Stimulated activated CD4-positive, alpha-beta T cell treated with anti-CD3 and anti-CD28 coated beads, Interleukin-15, amount 100 ng/mL, for 1 hour (primary cell): ENCODE data around the gene SEC24D.
A peak's percentile ranks its signal among the peaks of the same experiment; 100 is the strongest.

Experiments
- DNase-seq, 2 donors: peaks; one replicate each; pipeline ENCODE4 v3.0.0-alpha.2; 2020; ENCODE audit warnings: low read depth in 1 of 2, low spot score in 1 of 2

Gene SEC24D

DNA sequence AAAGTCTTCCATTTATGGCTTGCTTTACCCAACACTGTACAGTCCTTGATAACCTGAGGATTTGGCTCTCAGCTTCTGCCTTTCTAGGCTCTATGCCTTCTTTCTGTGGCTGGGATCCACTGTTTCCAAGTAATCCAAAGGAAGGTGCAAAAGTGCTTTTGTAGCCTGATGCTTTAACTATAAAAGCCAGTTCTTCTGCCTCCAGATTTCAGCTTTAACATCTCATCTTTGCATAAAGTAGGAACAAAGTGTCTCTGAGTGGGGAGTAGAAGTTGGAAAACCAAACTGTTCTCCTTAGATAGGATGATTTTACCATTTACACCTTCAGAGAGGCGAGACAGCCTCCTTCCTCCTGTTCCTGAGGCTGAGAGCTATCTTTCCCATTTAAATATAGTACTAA is 11.1 kb upstream of the SEC24D start:
- DNase-seq: no peak

DNA sequence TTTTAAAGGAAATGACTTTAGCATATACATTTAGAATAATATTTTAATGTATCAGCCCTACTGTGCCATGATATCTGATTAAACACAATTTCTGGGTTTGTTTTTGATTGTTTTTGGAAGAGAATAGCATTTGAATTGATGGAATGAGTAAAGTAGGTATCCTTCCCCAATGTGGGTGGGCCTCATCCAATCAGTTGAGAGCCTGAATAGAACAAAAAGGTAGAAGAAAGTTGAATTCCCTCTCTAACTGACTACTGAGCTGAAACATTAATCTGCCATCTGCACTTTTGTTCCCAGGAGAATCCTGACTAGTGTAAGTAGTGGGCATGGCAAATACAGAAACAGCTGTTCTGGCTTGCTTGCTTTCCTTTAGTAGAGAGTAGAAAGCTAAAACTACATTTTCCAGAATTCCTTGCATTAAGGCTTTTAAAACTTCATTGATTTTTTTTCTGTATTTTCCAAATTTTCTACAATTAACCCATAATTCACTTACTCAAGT is 9.7 kb upstream of the SEC24D start:
- DNase-seq: no peak

DNA sequence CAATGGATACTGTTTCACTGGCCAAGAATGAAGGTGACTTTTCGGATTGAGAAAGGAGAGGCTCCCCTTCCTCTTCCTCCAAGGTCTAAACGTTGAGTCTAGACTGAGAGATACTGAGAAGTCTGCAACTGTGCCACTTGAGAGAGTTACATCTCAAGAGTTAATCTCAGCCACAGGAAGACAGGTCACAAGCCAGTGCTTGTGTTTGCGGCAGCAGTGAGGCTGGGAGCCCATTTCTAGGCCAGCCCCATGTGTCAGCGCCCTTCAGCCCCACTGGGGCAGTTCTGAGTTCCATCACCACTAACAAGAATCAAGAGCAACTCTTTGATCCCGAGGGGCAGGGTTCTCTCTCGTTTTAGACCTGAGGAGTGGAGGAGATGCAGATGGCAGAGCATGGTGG is 7.3 kb upstream of the SEC24D start:
- DNase-seq: no peak

GRCh38 chr4:118842055-118842454 is 6.1 kb upstream of the SEC24D start:
- DNase-seq: no peak

DNA sequence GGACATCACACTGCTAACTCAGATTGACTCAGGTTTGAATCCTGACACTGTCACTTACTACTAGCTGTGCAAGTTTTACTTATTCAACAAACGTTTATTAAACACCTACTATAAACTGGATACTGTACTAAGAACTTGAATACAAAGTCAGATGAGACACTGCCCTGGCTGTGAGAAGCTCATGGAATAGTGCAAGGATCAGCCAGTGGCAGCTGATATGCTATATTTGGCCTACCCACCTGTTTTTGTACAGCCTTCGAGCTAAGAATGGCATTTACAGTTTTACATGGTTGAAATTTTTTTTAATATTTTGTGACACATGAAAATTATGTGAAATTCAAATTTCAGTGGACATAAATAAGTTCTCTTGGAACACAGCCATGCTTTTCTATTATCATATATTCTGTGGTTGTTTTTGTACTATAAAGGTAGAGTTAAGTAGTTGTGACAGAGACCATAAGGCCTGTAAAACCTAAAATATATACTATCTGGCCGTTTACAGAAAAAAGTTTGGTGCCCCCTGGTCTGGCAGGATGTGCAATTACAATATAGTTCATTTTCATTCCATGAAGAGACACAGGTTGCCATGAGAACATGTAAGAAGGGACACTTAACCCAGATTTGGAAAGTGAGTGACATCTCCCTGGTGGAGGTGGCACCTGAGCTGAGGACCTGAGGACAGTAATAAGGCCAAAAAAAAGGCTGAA is 3.4 kb upstream of the SEC24D start:
- no peak for DNase-seq

DNA sequence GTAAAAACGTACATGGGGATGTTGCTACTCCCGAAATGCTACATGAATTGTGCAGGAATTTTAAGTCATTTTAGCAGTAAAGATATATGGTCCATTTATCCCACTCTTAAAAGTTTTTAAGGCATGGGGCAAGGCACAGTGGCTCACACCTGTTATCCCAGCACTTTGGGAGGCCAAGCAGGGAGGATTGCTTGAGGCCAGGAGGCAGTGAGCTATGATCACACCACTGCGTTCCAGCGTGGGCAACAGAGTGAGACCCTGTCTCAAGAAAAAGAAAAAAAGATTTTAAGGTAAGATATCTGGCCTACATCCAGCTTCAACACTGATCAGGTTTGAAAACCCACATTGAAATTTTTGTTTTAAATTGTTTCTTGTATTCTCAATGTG is 1.2 kb upstream of the SEC24D start:
- DNase-seq: no peak

DNA sequence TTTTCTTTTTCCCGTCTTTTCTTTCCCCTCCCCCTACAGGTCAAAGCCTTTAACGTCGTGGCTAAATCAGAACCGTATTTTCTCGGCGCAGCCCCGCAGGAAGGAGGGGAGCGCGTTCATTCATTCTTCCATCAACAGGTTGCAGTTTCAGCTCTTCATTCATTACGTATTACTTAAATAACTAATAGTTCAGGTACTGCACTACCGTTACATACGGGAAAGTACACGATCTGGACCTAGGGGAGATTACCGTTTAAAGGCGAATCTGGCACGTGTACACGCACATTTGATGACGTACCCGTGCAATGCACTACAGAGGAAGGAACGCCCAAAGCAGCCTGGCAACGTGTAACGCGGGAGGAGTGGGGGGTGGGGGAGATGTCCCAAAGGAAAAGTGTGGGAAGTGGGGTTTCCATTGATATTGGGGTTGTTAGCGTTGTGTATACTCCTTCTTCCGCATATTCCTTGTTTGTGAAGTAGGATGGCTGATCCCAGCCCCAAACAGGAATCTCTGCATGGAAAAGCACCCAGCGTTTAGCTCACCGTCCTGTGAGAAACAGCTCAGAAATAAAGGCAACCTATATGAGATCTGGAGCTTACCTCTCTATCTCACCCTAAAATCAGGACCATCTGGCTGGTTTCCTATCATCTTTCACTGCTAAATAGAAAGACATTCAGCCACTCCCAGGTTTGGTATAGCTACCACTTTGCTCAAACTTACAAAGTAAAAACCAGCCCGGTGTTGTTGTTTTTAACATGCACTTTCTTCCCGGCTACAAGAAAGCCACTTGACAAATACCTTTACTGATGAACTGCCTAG is 585 bp upstream of the SEC24D start:
- DNase-seq: peak in 1 of 2 donors; percentile 6

- peak; percentile 11 for DNase-seq
Measured at GRCh38 chr4:118834960-118835569, 861 bp downstream of the SEC24D start.

GRCh38 chr4:118834070-118834469 is 1.9 kb downstream of the SEC24D start:
- DNase-seq: no peak

- no peak for DNase-seq
Measured at GRCh38 chr4:118833192-118833820, 2.6 kb downstream of the SEC24D start.

GRCh38 chr4:118829107-118829506 is 6.8 kb downstream of the SEC24D start:
- DNase-seq: no peak

- no peak for DNase-seq
Measured at GRCh38 chr4:118826723-118827444, 9.0 kb downstream of the SEC24D start.

- no peak for DNase-seq
Measured at GRCh38 chr4:118825799-118826198, 10.1 kb downstream of the SEC24D start.

- DNase-seq: no peak
Measured at GRCh38 chr4:118824141-118824540, 11.8 kb downstream of the SEC24D start.

DNA sequence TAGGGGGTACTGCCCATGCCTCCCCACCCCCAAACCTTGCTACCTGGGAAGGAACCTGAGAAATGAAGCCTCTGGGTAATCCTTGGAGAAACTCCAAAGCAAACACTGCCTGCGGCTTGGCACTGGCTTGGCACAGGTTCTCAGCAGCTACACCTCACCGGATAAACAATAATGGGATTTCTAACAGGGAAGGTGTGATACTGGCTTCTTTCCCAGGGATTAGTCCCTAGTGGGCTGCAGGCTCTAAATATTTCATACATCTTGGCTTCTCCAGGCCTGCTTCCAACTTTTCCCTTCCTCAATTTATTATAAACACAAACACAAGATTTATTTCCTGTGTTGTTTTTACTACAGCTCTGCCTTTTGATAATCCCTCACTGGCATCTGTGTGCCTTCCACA is 12.5 kb downstream of the SEC24D start:
- no peak for DNase-seq

- no peak for DNase-seq
Measured at GRCh38 chr4:118821590-118822293, 14.2 kb downstream of the SEC24D start.

DNA sequence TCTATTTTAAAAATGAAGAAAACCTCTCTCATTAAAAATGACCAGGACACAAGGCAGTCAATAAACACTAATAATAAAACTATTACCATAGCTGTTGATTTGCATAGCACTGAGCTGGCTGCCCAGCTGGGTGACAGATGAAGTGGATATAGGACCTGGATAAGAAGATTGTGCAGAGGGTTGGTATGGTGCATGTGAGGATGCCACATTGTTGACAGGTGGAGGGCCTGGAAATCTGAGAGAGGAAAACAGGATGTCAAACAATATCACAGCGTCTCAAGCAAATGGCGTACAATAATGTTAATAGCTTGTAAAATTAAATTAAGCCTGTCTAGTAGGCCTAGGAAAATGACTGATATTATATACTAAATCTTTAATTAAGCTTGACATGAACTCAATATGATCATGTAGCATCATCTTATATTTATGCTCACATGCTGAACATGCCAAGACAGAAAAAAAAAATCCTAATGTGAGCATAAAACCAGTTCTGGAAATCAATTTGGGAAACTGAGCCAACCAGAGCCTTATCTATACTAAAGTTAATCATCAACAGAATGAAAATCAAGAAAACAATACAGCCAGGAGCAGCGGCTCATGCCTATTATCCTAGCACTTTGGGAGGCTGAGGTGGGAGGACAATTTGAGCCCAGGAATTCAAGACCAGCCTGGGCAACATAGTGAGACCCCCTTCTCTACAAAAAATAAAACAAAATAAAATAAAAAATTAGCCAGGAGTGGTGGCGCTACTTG is 18.6 kb downstream of the SEC24D start:
- DNase-seq: no peak

DNA sequence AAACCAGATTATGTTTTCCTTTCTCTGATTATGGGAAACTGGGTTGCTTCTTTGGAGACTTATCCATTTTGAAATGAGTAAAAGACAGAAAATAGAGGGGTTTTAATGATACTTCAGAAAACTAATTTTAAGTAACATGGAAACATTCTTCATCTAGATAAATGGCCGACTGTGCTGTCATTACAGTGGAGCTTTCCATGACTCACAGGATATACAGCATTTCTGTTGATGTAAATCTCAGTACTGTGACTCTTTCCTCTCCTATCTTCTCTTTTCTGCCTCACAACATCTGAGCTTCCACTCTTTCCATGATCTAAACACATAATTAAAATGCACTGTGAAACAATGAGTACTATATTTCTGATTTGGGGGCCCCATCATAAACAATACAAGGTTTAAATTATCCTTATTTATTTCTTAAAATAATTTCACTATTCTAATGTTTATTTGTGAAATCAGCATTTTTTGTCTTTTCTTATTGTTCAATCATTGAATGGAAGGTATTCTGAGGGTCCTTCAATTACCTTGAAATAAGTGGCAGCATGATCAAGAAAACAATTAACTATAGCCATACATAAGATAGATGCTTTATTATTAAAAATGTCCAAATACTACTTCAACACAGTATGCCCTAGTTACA is 19.3 kb downstream of the SEC24D start:
- DNase-seq: no peak

DNA sequence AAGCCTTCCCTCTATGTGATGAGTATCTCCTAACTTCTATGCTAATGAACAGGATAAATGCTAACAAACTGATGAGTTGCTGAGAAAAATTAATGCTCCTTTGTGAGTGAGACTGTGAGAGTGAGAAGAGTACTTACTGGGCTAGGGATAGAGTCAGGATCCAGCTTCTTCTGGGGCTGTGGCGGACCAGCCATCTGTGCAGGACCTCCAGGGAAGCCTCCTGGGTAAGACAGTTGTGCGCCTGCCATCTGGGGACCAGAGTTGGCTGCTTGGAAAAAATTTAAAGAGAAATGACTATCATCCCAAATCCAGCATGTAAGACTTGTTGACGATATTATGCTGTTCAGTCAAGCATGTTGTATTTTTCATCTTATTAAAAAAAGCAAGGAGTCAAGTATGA is 21.0 kb downstream of the SEC24D start:
- DNase-seq: no peak
